ENCODE measurements around the gene SMAD6.

The SMAD6 gene

GRCh38 chr15:66778716-66779115, 76.7 kb downstream of the SMAD6 start:
- H3K27ac Mint-ChIP-seq: no peak overlapping the region
- H3K27me3 Mint-ChIP-seq (ENCODE audit: low read depth, poor library complexity): no peaks in the 10 kb centered on the region
- DNase-seq: no peak
- no peak overlapping the region for H3K4me3 Mint-ChIP-seq
- H3K9me3 Mint-ChIP-seq: no peaks in the 10 kb centered on the region
- peaks cover 77% of the 10 kb centered on the region for H3K4me1 Mint-ChIP-seq
- no peak for TF ChIP-seq CTCF (IDR thresholded peaks at IDR 0.05)
- peaks cover 9% of the 10 kb centered on the region for H3K36me3 Mint-ChIP-seq (ENCODE audit: low read depth)

DNA sequence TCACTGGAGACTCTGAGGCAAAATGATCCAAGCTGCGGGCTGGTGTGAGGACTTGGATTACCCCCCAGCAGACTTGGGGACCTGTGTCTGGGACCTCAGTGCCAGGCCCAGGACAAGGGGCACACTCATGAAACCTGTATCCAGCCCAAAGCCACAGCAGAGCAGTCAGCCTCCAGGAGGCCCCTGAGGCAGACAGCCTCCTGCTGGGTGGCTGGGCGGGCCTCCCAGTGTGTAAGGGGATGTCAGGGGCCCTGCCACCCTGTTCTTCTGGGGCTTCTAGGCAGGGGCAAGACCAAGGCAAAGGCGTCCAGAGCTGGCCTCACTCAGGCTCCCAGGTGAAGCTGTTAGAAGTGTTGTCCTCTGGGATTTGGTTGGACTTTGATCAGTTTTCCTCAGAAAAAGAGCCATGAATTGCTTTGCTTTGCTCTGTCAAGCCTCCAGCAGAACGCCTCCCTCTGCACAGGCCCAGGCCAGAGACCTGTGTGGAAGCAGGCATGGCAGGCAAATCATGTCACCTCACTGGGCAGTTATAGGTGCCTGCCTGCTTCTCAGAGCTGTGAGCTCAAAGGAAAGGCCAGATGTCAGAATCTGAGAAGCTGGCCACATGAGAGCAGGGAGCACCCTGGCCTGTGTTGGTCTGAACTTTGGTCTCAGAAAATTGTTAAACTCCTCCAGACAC, 77.4 kb downstream of the SMAD6 start:
- peaks cover 77% of the 10 kb centered on the region for H3K4me1 Mint-ChIP-seq
- H3K27ac Mint-ChIP-seq: peak overlapping the region; percentile 77
- H3K4me3 Mint-ChIP-seq: no peak overlapping the region
- no peaks in the 10 kb centered on the region for H3K27me3 Mint-ChIP-seq (ENCODE audit: low read depth, poor library complexity)
- no peak for DNase-seq
- no peaks in the 10 kb centered on the region for H3K9me3 Mint-ChIP-seq
- peaks cover 11% of the 10 kb centered on the region for H3K36me3 Mint-ChIP-seq (ENCODE audit: low read depth)
- no peak for TF ChIP-seq CTCF (IDR thresholded peaks at IDR 0.05)

DNA sequence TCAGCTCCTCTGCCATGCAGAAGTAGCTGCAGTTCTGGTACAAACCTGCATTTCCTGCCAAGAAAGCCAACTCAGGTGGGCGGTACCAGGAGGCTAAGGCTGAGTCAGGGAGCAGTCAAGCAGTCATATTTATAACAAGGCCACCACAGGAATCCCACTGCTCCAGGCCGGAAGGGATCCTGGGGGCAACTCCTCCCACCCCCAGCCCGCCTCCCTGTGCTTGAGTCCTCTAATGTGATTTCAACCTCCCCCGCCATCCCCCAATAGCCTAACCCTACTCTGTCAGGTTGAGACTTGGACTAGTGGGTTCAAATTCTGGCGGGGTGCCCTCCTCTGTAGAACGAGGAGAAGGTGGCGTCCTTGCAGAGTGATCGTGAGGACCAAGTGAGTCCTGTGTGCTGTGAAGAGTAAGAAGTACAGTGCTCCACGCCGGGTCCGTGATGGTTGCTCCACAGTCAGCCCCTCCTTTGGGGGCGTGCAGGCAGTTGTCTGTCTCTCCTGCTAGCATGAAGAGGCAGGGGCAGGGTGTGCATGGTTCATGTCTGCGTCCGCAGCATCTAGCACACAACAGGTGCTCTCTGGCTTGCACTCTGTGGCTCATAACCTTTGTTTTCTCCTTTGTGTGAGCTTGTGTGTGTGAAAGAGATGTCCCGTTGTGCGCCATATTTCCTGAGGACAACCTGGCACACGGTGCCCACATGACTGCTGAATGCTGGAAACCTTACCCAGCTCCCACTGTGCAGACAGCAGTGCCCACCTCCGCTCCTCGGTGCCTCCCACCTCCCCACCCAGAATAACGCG, 78.3 kb downstream of the SMAD6 start:
- Mint-ChIP-seq H3K36me3 (ENCODE audit: low read depth) (peaks cover 11% of the 10 kb centered on the region), H3K27ac (peak overlapping the region; percentile 25), H3K27me3 (ENCODE audit: low read depth, poor library complexity) (no peaks in the 10 kb centered on the region), H3K4me3 (no peak overlapping the region), H3K4me1 (peaks cover 78% of the 10 kb centered on the region), H3K9me3 (no peaks in the 10 kb centered on the region)
- DNase-seq: no peak
- no peak for TF ChIP-seq CTCF (IDR thresholded peaks at IDR 0.05)

- Mint-ChIP-seq H3K27ac (no peak overlapping the region), H3K36me3 (ENCODE audit: low read depth) (peaks cover 11% of the 10 kb centered on the region), H3K4me1 (peaks cover 78% of the 10 kb centered on the region), H3K4me3 (no peak overlapping the region), H3K27me3 (ENCODE audit: low read depth, poor library complexity) (peaks cover under 1% of the 10 kb centered on the region), H3K9me3 (no peaks in the 10 kb centered on the region)
- no peak for DNase-seq
- TF ChIP-seq CTCF (IDR thresholded peaks at IDR 0.05): no peak
Observed at GRCh38 chr15:66780973-66781718, 79.1 kb downstream of the SMAD6 start.

- Mint-ChIP-seq H3K4me1 (peaks cover 75% of the 10 kb centered on the region), H3K27ac (peak overlapping the region; percentile 54), H3K4me3 (no peak overlapping the region), H3K36me3 (ENCODE audit: low read depth) (peaks cover 11% of the 10 kb centered on the region), H3K27me3 (ENCODE audit: low read depth, poor library complexity) (peaks cover 8% of the 10 kb centered on the region), H3K9me3 (no peaks in the 10 kb centered on the region)
- DNase-seq: no peak
- no peak for TF ChIP-seq CTCF (IDR thresholded peaks at IDR 0.05)
Observed at GRCh38 chr15:66782785-66783184, 80.7 kb downstream of the SMAD6 start.
